ENCODE results near the gene LPAR5. TPM values are rescaled to one million over a fixed set of nuclear protein-coding genes. Genes with fewer than 3 reads are reported as not detected.
A peak's percentile ranks its signal among the peaks of the same experiment; 100 is the strongest.

The LPAR5 gene
- total and polyA plus RNA-seq, 2 of the 8 experiments (the other 6 are each of a cell fraction or from before 2014, with no cell fraction given): 0.22 to 0.24 TPM

DNA sequence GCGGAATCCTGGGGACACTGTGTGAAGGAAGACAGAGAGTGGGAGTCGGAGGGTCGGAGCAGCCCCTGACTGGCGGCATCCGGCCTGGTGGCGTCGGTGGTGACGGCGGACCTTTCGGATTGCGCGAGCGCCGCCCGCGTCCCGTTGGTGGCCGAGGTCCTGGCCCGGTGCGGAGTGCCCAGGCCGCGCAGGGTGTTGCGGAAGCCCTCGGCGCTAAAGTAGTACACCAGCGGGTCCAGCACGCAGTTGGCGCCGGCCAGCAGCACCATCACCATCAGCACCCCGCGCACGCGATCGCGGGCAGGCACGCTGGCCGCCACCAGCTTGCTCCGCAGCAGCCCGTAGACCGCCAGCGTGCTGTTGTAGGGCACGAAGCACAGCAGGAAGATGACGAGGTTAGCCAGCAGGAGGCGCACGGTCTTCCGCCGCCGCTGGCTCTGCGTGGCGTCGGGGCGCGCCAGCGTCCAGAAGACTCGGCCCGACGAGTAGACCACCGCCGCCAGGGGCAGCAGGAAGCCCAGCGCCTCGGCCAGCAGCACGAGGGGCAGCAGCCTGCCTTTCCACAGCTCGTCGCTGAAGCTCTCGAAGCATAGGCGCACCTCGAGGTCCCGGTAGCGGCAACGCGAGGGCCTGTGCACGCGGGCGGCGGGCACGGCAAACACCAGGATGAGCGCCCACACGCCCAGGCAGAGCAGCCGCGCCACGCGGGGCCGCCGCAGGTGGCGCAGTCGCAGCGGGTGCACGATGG lies 15.4 kb downstream of the LPAR5 start (continued):
- TF ChIP-seq, protein P1, sequence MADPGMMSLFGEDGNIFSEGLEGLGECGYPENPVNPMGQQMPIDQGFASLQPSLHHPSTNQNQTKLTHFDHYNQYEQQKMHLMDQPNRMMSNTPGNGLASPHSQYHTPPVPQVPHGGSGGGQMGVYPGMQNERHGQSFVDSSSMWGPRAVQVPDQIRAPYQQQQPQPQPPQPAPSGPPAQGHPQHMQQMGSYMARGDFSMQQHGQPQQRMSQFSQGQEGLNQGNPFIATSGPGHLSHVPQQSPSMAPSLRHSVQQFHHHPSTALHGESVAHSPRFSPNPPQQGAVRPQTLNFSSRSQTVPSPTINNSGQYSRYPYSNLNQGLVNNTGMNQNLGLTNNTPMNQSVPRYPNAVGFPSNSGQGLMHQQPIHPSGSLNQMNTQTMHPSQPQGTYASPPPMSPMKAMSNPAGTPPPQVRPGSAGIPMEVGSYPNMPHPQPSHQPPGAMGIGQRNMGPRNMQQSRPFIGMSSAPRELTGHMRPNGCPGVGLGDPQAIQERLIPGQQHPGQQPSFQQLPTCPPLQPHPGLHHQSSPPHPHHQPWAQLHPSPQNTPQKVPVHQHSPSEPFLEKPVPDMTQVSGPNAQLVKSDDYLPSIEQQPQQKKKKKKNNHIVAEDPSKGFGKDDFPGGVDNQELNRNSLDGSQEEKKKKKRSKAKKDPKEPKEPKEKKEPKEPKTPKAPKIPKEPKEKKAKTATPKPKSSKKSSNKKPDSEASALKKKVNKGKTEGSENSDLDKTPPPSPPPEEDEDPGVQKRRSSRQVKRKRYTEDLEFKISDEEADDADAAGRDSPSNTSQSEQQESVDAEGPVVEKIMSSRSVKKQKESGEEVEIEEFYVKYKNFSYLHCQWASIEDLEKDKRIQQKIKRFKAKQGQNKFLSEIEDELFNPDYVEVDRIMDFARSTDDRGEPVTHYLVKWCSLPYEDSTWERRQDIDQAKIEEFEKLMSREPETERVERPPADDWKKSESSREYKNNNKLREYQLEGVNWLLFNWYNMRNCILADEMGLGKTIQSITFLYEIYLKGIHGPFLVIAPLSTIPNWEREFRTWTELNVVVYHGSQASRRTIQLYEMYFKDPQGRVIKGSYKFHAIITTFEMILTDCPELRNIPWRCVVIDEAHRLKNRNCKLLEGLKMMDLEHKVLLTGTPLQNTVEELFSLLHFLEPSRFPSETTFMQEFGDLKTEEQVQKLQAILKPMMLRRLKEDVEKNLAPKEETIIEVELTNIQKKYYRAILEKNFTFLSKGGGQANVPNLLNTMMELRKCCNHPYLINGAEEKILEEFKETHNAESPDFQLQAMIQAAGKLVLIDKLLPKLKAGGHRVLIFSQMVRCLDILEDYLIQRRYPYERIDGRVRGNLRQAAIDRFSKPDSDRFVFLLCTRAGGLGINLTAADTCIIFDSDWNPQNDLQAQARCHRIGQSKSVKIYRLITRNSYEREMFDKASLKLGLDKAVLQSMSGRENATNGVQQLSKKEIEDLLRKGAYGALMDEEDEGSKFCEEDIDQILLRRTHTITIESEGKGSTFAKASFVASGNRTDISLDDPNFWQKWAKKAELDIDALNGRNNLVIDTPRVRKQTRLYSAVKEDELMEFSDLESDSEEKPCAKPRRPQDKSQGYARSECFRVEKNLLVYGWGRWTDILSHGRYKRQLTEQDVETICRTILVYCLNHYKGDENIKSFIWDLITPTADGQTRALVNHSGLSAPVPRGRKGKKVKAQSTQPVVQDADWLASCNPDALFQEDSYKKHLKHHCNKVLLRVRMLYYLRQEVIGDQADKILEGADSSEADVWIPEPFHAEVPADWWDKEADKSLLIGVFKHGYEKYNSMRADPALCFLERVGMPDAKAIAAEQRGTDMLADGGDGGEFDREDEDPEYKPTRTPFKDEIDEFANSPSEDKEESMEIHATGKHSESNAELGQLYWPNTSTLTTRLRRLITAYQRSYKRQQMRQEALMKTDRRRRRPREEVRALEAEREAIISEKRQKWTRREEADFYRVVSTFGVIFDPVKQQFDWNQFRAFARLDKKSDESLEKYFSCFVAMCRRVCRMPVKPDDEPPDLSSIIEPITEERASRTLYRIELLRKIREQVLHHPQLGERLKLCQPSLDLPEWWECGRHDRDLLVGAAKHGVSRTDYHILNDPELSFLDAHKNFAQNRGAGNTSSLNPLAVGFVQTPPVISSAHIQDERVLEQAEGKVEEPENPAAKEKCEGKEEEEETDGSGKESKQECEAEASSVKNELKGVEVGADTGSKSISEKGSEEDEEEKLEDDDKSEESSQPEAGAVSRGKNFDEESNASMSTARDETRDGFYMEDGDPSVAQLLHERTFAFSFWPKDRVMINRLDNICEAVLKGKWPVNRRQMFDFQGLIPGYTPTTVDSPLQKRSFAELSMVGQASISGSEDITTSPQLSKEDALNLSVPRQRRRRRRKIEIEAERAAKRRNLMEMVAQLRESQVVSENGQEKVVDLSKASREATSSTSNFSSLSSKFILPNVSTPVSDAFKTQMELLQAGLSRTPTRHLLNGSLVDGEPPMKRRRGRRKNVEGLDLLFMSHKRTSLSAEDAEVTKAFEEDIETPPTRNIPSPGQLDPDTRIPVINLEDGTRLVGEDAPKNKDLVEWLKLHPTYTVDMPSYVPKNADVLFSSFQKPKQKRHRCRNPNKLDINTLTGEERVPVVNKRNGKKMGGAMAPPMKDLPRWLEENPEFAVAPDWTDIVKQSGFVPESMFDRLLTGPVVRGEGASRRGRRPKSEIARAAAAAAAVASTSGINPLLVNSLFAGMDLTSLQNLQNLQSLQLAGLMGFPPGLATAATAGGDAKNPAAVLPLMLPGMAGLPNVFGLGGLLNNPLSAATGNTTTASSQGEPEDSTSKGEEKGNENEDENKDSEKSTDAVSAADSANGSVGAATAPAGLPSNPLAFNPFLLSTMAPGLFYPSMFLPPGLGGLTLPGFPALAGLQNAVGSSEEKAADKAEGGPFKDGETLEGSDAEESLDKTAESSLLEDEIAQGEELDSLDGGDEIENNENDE (IDR thresholded peaks at IDR 0.05; ENCODE audit: insufficient replicate concordance, low read length): no peak
- TF ChIP-seq ASH2L (IDR thresholded peaks at IDR 0.05; ENCODE audit: low read length) (peak; percentile 71), SIRT6 (IDR thresholded peaks at IDR 0.05; ENCODE audit: low read length) (no peak), TCF12 (IDR thresholded peaks at IDR 0.05; ENCODE audit: low read depth, low read length) (0 out of 2 replicates have a peak, but pooled peaks have one; percentile 19), GABPA (IDR thresholded peaks at IDR 0.05; ENCODE audit: borderline replicate concordance, insufficient read depth, low read length) (peak; percentile 39; the same call in 1 of the 2 replicates), SAP30 (IDR thresholded peaks at IDR 0.05; ENCODE audit: insufficient read depth, insufficient replicate concordance, low read length) (no peak), FOSL1 (IDR thresholded peaks at IDR 0.05; ENCODE audit: insufficient read depth, low read depth, low read length) (no peak)
- TF ChIP-seq, protein P2, sequence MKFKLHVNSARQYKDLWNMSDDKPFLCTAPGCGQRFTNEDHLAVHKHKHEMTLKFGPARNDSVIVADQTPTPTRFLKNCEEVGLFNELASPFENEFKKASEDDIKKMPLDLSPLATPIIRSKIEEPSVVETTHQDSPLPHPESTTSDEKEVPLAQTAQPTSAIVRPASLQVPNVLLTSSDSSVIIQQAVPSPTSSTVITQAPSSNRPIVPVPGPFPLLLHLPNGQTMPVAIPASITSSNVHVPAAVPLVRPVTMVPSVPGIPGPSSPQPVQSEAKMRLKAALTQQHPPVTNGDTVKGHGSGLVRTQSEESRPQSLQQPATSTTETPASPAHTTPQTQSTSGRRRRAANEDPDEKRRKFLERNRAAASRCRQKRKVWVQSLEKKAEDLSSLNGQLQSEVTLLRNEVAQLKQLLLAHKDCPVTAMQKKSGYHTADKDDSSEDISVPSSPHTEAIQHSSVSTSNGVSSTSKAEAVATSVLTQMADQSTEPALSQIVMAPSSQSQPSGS (IDR thresholded peaks at IDR 0.05; ENCODE audit: low read length): no peak; the same call in 1 of the 2 replicates

Data from H1 (cell line).